SK-N-MC (cell line): ENCODE data around the gene SOX10.
"Not testable (repeated sequence)": the region's sequence is repeated elsewhere in the genome, so short reads cannot be mapped to it uniquely, and the experiment has no call there.

ENCODE experiments used
- DNase-seq: peaks from one replicate; pipeline ENCODE4 v3.0.0-alpha.2; 2011; ENCODE audit warnings: low read depth, low spot score
- H3K27ac ChIP-seq: fragments of 200-600 bp; sonication (generic); 2 replicates; pipeline ENCODE4 v1.5.1; 2016; ENCODE audit warnings: mixed run types
- H3K36me3 ChIP-seq: fragments of 200-600 bp; sonication (generic); 2 replicates; pipeline ENCODE4 v1.6.1; 2017; ENCODE audit warnings: antibody characterized with exemption, low read length, mixed read lengths; ENCODE audit not compliant: insufficient read depth
- H3K4me3 ChIP-seq: fragments of 200-600 bp; sonication (generic); 2 replicates; pipeline ENCODE4 v1.5.1; 2016
- H3K9ac ChIP-seq: fragments of 200-600 bp; sonication (generic); 2 replicates; pipeline ENCODE4 v1.8.0; 2017; ENCODE audit warnings: mixed run types, mixed read lengths; ENCODE audit not compliant: insufficient read length
- H3K9me3 ChIP-seq: fragments of 200-600 bp; sonication (generic); 2 replicates; pipeline ENCODE4 v1.6.1; 2017; ENCODE audit warnings: low read depth, mild to moderate bottlenecking, antibody characterized with exemption, low read length, moderate library complexity, mixed read lengths
- EZH2 ChIP-seq: fragments of 200-600 bp; sonication (generic); IDR thresholded peaks from one replicate; pipeline ENCODE4 v1.6.1; 2017; ENCODE audit warnings: antibody characterized with exemption
- FOXP2 ChIP-seq: optimal IDR thresholded peaks from 2 replicates; pipeline ENCODE3; 2011; ENCODE audit warnings: mild to moderate bottlenecking, moderate library complexity; ENCODE audit not compliant: insufficient read depth; ENCODE audit errors: extremely low read length, control extremely low read depth
- POLR2AphosphoS5 ChIP-seq: IDR thresholded peaks from 2 replicates; pipeline ENCODE4 v1.6.1; 2012; ENCODE audit warnings: mild to moderate bottlenecking, low read depth, low read length, borderline replicate concordance

SOX10 gene

DNA sequence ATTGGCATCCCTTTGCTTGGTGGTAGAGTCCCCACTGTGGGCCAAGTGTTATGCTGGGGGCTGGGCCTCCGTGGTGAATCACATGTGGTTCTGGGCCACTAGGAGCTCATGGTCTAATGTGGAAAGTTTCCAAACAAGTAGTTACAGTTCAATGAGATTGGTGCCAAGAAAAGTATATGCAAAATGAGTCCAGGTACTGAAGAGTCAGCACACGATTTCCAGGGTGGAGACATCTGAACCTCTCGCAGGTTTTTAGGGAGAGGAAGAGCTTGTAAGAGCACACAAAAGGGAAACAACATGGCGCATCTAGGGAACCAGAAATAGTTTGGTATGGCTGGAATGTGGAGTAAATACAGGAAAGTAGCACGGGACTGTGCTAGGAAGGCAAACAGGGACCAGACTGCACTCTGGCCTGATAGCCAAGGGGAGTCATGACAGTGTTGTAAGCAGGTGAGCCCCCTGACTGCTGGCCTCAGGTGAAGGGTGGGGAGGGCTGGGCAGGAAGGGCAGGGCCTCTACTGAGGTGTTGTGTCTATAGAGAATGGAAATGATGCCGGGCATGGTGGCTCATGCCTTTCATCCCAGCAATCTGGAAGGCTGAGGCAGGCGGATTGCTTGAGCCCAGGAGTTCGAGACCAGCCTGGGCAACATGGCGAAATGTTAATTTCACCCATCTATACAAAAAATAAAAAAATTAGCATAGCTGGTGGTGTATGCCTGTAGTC lies 18.3 kb downstream of the SOX10 start:
- Histone ChIP-seq H3K4me3 (no peak overlapping the region), H3K36me3 (peaks cover 58% of the 10 kb centered on the region), H3K9ac (no peak overlapping the region), H3K9me3 (no peaks in the 10 kb centered on the region), H3K27ac (no peak overlapping the region)
- DNase-seq: no peak
- no peak for TF ChIP-seq POLR2AphosphoS5
- TF ChIP-seq EZH2: no peak
- TF ChIP-seq FOXP2: no peak

DNA sequence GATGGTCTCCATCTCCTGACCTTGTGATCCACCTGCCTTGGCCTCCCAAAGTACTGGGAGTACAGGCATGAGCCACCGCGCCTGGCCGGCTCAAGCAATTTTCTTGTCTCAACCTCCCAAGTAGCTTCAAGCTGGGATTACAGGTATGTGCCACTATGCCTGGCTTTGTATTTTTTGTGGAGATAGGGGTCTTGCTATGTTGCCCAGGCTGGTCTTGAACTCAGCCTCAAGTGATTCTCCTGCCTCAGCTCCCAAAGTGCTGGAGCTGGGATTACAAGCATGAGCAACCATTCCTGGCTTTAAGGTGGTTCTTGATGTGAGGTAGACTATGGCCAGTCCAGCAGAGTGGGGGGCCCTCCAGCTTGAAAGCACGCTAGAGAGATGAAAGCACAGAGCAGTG lies 23.3 kb downstream of the SOX10 start:
- H3K4me3 ChIP-seq: no peak overlapping the region
- no peak for DNase-seq
- H3K27ac ChIP-seq: no peak overlapping the region
- no peak overlapping the region for H3K9ac ChIP-seq
- peaks cover 70% of the 10 kb centered on the region for H3K36me3 ChIP-seq
- H3K9me3 ChIP-seq: no peaks in the 10 kb centered on the region
- TF ChIP-seq EZH2: no peak
- no peak for TF ChIP-seq FOXP2
- no peak for TF ChIP-seq POLR2AphosphoS5

DNA sequence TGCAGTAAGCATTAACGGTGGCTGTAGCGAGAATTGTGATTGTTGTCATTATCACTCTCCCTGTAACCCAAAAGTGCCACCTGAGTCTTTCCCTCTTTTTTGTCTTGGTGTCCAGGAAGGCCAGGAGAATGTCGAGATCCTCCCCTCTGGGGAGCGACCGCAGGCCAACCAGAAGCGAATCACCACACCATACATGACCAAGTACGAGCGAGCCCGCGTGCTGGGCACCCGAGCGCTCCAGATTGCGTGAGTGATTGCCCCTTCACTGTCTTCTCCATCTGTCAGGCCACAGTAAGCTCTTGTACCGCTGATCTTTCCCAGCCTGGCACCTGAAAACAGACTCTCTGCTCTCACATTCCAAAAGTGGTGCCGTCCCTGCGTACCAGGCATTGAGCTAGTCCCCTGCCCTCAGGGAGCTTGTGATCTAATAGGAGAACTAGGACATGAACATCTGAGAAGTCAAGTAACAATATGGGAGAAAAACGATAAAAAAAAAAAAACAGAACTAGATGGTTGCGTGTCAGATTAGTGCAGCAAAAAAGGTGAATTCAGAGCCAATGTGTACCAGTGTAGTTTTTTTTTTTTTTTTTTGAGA lies 25.0 kb downstream of the SOX10 start:
- no peaks in the 10 kb centered on the region for H3K9me3 ChIP-seq
- no peak for TF ChIP-seq FOXP2
- no peak for TF ChIP-seq POLR2AphosphoS5
- TF ChIP-seq EZH2: no peak
- DNase-seq: no peak
- H3K36me3 ChIP-seq: peaks cover 61% of the 10 kb centered on the region
- no peak overlapping the region for H3K27ac ChIP-seq
- no peak overlapping the region for H3K9ac ChIP-seq
- H3K4me3 ChIP-seq: no peak overlapping the region

DNA sequence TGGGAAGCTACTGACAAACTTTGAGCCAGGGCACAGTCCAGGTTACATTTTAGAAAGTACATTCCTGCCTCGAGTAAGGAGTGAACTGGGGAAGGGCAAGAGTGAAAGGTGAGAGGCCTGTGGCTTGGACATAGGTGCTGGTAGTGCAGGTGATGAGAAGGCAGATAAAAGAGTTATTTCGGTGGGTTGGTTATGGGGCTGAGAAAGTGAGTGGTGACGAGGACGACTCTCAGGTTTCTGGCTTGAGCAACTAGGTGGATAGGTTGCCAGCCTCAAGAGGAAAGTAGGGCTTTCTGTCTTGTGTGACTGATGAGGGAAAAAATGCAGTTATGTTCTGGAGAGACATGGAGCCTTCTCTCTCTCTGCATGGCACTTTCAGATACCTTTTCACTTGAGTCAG lies 27.1 kb downstream of the SOX10 start:
- H3K36me3 ChIP-seq: peaks cover 54% of the 10 kb centered on the region
- H3K9me3 ChIP-seq: no peaks in the 10 kb centered on the region
- H3K27ac ChIP-seq: no peak overlapping the region
- no peak for DNase-seq
- no peak overlapping the region for H3K9ac ChIP-seq
- TF ChIP-seq POLR2AphosphoS5 (no peak), EZH2 (no peak), FOXP2 (no peak)
- no peak overlapping the region for H3K4me3 ChIP-seq

DNA sequence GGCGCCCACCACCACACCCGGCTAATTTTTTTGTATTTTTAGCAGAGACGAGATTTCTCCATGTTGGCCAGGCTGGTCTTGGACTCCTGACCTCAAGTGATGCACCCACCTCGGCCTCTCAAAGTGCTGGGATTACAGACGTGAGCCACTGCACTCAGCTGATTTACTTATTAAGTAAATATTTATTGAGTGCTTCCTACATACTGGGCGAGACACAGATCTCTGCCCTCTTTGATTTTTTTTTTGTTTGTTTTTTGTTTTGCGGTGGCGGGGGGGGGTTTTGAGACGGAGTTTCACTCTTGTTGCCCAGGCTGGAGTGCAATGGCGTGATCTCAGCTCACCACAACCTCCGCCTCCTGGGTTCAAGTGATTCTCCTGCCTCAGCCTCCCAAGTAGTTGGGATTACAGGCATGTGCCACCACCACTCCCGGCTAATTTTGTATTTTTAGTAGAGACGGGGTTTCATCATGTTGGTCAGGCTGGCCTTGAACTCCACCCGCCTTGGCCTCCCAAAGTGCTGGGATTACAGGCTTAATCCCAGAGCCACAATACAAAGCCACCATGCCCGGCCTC lies 28.4 kb downstream of the SOX10 start:
- H3K4me3 ChIP-seq, H3K9me3 ChIP-seq, DNase-seq, H3K9ac ChIP-seq, H3K27ac ChIP-seq: not testable (repeated sequence)
- H3K36me3 ChIP-seq: peaks cover 41% of the 10 kb centered on the region

DNA sequence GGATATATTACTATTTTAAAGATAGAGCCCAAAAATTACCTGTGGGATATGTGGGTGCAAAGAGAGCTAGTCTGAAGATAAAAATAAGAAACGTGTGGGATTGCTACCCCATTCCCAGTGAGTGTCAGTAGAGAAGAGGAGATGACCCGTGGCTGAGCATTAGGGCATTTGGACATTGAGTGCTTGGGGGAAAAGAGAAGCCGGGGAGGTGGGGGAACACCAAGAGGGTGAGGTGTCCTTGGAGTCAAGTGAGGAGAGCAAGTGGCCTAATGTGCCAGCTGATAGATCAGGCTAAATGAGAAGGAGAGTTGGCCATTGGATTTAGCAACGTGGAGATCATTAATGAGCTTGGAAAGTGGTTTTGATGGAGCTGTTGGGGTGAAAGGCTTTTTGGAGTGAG lies 29.7 kb downstream of the SOX10 start:
- peak overlapping the region; percentile 100 for H3K4me3 ChIP-seq
- H3K9me3 ChIP-seq: no peaks in the 10 kb centered on the region
- TF ChIP-seq EZH2 (no peak), POLR2AphosphoS5 (no peak), FOXP2 (no peak)
- peak overlapping the region; percentile 96 for H3K9ac ChIP-seq
- H3K27ac ChIP-seq: no peak overlapping the region
- peaks cover 32% of the 10 kb centered on the region for H3K36me3 ChIP-seq
- no peak for DNase-seq

DNA sequence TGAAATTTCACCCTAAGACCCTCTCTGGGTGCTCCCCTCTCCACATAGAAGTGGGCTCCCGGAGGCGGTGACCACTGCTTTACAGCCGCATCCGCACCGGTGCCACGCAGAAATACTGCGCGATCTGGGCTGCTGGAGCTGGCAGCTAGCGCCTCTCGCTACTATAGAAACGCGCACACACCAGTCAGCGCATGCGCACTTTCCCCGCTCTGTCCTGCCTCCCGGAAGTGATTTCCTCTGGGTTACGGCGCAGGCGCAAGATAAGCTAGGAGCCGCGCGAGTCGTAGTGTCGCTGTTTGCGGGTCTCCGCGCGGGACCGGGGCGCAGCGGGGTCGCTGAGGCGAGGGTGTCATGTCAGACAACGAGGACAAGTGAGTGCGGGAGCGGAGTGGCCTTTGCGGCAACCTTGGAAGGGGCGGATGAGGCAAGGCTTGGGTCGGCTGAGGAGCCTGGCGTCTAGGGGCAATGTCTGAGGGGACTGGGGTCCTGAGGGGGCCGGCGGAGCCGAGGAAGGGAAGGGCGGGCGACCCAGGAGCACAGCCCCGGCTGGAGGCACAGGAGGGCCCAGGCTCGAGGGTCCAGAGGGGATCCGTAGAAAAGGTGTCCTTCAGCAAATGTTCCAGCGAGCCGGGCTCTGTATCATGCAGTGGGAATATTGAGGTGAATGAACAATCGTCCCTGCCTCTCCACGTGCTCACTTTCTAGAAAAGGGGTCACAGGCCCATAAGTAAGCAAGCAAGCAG lies 30.7 kb downstream of the SOX10 start, which contains the start of the genes C22orf23 and POLR2F:
TSS of gene C22orf23 (minus strand) at position 165 of the 743 bp plus-strand sequence. CDS start 452 bp downstream, outside the sequence.
TSS of gene POLR2F (plus strand) at position 263 of the 743 bp plus-strand sequence. CDS start at position 352, 89 bp downstream.
- DNase-seq: peak; percentile 66
- H3K9me3 ChIP-seq: no peaks in the 10 kb centered on the region
- no peak within 1 kb of the TSS for H3K27ac ChIP-seq
- peak within 1 kb of the TSS; percentile 100 for H3K4me3 ChIP-seq
- TF ChIP-seq POLR2AphosphoS5 (peak; percentile 97), EZH2 (no peak)
- H3K36me3 ChIP-seq: peaks cover 21% of the 10 kb centered on the region
- peak within 1 kb of the TSS; percentile 96 for H3K9ac ChIP-seq

DNA sequence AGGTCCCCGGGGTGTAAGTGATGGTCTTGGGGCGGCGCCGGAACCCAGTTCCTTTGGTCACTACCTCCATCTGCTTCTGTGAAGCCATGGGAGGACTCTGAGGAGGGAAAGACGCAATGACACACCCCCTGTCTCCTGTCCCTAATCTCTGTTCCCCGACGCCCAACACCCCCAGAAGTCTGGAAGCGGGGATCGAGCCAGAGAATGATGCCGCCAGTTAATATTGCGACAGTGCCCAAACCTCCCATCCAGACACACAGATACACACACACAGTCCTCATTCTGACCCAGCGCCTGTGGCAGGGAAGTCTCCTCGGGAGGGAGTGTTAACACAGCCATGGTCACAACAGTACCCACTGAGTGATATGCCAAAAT lies 31.3 kb downstream of the SOX10 start:
- Histone ChIP-seq H3K9ac (peak overlapping the region; percentile 96), H3K27ac (no peak overlapping the region), H3K9me3 (no peaks in the 10 kb centered on the region), H3K36me3 (peaks cover 16% of the 10 kb centered on the region), H3K4me3 (peak overlapping the region; percentile 100)
- TF ChIP-seq POLR2AphosphoS5: no peak
- TF ChIP-seq FOXP2: no peak
- no peak for TF ChIP-seq EZH2
- DNase-seq: no peak

DNA sequence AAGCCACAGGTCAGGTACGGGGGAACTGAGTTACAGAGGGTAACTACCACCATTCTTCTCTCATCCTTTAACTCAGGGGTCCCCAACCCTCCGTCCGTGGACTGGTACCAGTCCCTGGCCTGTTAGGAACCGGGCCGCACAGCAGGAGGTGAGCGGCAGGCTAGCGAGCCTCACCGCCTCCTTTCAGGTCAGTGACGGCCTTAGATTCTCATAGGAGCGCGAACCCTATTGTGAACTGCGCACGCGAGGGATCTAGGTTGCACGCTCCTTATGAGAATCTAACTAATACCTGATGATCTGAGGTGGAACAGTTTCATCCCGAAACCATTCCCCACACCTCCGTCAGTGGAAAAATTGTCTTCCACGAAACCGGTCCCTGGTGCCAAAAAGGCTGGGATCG lies 31.7 kb downstream of the SOX10 start:
- H3K9ac ChIP-seq, DNase-seq, H3K27ac ChIP-seq, H3K9me3 ChIP-seq: not testable (repeated sequence)
- Histone ChIP-seq H3K4me3 (peak overlapping the region; percentile 100), H3K36me3 (peaks cover 12% of the 10 kb centered on the region)
